Measurements from ENCODE around the gene RGPD6. TPM values are rescaled to one million over a fixed set of nuclear protein-coding genes. Genes with fewer than 3 reads are reported as not detected.
"Not testable (repeated sequence)": the region's sequence is repeated elsewhere in the genome, so short reads cannot be mapped to it uniquely, and the experiment has no call there.

Gene RGPD6
- total RNA-seq, result 33.7 TPM
- long read RNA-seq, full-length matches to known transcripts, result 2 of 5 reads
- long read RNA-seq, partial matches to known transcripts, result 1 of 5 reads
- long read RNA-seq, other reads (novel, unspliced or antisense), result 2 of 5 reads

DNA sequence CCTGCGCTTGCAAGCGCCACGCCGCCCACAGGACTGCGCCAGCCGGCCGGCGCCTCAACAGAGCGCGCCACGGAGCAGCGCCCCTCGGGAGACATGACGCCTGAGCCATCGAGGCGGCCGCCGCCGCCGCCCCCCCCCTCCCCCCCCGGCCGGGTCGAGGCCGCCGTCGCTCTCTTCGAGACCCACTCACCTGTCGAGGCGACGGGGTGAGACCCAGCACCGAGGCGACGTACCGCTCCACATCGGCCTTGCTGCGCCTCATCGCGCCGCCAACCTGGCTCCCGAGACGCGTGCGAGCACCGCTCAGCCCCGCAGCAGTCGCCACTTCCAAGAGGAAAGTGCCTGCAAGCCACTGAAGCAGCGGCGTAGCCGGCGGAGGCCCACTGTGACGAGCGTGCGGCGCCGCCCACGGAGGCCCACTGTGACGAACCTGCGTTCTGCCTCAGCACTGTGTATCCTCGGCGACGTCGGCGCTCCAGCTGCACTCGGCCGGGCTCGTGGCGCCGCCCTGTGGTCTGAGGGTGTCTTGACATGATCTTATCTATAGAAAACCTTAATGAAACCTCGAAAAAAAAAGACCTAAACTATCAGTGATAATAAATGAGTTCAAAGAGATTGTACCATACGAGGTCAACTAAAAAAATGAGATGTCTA lies at the start of gene RGPD6:
TSS of gene RGPD6 (minus strand) at position 460 of the 654 bp plus-strand sequence. CDS start at position 262, 198 bp downstream.
- intact Hi-C loops (cut with DNase I); DNase-seq (ENCODE audit: low spot score): not testable (repeated sequence)

DNA sequence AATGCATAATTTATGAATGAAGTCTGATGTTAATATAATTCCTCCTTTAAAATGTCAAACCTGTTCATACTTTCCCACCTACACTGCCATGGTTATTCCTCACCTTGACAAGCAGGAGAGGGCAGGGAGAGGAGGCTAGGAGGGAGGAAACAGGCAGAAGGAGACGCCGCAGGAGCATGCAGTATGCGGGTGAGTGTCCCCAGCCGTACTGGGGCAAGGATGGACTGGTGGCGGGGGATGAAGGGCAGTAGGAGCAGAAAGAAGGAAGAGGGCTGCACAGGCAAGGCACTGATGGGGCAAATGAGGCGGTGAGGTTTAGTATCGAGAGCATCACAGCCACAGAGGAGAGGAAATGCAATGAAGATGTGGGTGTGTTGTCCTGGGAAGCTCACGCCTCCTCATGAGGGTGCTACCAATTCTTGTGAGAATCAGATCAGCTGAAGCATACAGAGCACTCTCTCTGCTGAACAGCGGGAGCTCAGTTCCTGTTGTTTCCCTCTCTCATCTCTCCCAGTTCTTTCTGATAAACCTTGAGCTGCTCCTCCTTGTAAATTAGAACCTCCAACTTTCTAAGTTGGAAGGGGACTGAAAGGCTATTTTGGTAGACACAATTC lies 42.4 kb upstream of the RGPD6 start:
- intact Hi-C loops (cut with DNase I); DNase-seq (ENCODE audit: low spot score): not testable (repeated sequence)

DNA sequence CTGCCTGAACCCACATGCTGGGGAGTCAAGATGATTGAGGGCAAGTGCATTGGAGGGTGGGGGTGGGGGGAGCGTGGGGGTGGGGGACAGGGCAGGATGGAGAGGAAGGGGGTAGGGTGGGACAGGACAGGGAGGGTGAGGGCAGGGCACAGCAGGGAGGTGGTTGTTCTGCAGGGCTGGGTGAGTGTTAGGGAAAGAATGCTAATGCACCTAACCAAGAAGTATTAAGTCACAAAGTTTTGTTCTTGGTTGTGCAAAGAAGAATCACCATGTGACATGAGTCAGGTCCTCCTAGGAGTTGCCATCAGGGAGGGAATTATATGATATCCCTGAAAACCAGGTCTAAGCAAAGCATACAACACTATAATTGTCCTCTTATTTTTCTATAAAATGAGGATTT lies 36.9 kb upstream of the RGPD6 start:
- DNase-seq (ENCODE audit: low spot score); intact Hi-C loops (cut with DNase I): not testable (repeated sequence)

DNA sequence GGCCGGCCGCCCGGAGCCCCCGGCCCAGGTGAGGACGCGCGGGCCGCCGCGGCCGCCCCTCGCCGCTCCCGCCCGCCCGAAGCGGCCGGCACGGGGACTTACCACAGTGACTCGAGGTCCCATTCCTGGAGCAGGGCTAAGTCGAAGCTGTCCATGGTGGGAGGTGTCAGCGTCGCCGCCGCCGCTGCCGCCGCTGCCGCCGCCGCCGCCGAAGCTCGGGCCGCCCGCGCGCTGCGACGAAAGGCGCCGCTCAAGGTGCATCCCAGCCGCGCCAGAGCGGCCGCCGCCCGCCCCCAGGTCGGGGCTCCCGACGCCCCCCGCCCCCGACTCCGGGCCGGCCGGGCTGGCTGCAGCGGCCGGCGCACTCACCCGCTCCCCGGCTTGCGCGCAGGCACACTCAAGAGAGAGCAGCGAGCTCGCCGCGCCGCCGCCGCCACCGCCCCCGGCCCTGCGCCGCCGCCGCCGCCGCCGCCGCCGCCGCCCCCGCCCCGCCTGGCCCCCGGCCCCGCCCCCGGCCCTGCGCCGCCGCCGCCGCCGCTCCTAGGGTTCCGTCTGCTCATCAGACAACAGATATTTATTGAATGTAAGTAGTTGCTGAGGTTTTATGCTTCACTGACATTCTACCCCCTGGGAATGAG lies 33.7 kb upstream of the RGPD6 start:
- DNase-seq (ENCODE audit: low spot score); intact Hi-C loops (cut with DNase I): not testable (repeated sequence)

DNA sequence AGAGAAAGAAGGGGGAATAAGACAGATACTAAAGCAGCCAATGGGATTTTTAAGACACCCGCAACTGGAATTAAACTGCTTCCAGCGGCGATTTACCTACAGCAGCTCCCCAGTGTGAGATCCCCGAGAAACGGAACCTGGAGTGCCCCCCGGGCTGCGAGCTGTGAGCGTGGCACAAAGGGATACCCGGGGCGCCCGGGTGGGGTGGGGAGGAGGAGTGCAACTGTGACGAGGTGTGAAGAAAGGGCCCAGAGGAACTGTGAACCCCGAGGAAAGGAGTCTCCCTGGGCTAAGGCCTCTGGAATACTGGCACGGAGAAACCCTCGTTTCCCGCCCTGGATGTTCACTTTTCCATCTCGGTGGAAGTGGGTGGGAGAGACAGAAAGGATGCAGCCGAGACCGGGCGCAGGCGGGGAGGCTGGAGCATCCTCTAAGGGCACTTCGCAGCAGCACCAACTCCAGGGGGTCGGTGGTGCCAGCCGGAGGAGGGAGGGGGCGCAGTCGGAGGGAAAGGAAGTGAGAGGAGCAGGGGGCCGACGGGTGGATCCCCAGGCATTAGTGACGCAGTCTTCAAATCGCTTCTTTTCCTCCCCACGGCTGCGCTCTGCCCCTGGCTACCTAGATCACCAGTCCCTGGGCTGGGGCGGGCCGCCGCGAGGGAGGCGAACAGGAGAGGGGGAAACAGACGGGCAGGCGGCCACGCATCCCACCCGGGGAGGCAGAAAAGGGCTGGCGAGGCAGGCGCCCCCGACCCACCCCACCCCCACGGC lies 33.0 kb upstream of the RGPD6 start:
- intact Hi-C loops (cut with DNase I); DNase-seq (ENCODE audit: low spot score): not testable (repeated sequence)

DNA sequence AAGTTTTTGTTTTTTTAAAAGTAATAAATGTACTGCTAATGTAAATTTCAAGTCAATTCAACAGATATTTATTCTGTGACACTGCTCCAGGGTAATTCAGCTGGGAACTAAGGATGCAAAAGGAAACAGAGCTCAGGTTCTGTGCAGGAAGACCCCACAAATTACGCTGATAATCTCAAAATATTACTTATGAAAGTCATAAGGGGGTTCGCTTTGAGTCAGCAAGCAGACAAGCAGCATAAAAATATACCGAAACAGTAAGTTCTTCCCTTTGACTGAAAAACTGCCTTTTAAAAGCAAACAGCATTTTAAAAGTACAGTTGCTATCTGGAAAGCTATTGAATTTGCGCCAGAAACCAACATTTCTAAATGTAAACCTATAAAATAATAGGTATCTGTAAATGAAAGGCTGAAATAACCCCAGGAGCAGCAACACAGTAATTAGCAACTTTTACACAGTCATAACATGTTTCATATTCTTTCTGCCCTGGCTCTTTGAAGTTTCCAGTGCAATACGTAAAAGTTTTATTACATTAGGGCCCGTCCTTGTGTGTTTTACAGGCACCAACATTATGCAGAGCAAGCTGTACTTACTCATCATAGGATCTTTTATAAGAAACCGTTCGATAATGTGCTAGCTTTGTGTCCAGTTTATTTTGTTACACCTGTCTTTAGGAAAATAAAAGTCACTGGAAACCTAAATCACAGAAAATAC lies 31.9 kb upstream of the RGPD6 start:
- DNase-seq (ENCODE audit: low spot score); intact Hi-C loops (cut with DNase I): not testable (repeated sequence)

DNA sequence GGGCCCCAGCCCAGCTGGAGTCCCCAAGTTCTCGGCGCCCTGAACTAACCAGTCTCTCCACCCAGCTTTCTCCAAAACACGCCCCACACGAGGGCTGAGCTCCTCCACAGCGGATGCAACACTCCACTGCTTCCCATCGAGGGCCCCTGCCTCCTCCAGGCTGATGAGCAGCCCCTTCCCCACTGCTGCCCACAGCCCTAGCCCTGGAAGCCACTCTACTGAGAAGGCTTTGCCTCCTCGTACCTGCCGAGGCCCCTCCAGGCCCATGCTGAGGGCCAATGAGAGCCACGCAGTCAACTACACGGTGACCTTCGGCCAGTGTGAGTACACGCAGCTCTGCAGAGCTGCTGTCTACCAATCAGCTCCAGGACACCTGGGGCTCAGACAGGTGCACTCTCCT lies 28.0 kb upstream of the RGPD6 start:
- DNase-seq (ENCODE audit: low spot score); intact Hi-C loops (cut with DNase I): not testable (repeated sequence)

DNA sequence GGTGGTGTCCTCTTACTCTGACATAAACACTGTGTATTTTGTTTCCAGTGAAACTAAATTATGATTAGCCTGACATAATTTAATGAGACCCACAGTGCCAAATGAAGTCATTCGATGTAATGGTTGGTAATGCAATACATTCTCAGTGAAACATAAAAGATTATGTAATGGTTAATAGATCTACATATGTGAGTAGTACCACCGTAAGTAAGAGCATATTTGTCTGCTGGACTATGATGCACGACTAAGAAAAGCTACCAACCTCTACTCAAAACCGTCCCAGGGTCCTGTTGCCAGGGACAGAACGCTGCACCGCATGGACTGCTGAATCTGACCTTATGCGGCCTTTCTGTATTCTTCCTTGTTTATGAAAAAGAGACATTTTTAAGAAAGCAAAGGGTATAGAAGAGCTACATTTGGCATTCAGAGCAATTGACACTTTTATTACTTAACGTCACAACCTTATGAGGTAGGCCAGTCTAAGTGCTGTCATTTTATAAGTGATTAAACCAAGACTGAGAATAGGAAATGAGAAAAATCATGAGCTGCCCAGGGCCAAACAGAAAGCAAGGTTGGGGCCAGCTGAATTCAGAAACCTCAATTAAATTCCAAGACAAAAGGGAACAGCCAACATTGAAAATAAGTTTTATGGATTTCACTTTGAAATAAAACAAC lies 27.0 kb upstream of the RGPD6 start:
- DNase-seq (ENCODE audit: low spot score); intact Hi-C loops (cut with DNase I): not testable (repeated sequence)

DNA sequence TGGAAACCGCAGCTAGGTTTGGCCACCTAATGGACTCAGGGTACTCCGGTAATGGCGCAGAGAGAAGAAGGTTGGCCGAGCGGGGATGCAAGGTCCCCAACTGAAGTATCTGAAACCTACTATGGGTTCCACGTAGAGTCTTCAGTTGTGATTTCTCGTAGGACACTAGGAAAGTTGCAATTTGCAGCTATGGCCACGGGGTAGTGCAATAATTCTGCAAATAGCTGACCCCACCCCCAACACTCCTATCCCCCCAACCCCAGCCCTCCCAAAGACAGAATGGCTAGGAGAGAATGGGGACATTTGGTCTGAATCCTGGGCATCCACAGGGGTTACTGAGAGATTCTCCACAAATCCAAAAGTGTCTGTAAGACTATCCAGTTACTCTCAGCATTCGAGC lies 25.1 kb upstream of the RGPD6 start:
- intact Hi-C loops (cut with DNase I); DNase-seq (ENCODE audit: low spot score): not testable (repeated sequence)

DNA sequence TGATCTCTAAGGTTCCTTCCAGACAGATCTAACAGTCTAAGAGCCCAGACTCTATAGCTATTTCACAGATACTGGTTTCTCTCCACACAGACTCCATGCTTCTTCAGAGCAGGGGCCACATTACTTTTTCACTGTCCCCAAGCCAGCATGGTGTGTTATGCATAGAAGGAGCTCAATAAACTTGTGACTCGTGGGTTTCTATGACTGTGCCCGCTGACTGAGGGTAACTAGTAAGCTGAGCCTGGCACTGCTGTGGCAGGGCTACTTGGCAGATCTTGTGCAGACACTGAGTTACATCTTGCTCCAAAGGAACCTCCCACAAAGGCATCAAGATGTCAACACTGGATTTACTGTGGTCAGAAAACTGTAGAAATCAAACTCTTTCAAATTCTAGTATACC lies 15.0 kb upstream of the RGPD6 start:
- intact Hi-C loops (cut with DNase I), result not testable (repeated sequence)

DNA sequence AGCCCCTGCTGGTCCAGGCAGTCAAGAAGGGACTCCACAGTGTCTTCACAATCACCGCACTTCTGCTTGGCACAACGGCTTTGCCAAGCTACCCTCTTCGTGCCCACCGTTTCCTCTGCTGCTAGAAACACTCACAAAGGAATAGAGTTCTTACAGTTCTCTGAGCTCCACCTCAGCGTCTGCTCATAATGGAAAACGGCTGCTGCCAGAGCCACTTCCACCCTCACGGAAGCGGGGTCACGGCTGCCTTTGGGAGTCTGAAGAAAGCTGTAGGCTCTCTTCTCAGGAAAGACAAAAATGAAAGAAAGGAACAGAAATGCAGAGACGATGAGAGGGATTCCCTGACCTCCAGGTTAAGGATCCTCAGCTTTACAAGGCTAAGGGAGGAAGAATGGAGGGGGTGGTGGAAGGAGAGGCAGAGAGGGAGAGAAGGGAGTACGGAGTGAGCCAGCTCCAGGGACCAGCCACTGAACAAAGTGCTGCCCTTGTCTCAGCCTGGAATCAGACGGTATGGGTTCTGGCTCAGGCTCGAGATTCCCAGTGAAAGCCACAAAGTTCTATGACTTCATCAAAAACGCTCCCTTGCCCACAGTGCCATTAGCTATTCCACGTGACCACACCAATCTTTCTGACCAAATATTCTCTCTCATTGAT lies 12.8 kb upstream of the RGPD6 start:
- DNase-seq (ENCODE audit: low spot score); intact Hi-C loops (cut with DNase I): not testable (repeated sequence)

More for the DNA sequence above, 15.0 kb upstream of the RGPD6 start:
- not testable (repeated sequence) for DNase-seq (ENCODE audit: low spot score)

DNA sequence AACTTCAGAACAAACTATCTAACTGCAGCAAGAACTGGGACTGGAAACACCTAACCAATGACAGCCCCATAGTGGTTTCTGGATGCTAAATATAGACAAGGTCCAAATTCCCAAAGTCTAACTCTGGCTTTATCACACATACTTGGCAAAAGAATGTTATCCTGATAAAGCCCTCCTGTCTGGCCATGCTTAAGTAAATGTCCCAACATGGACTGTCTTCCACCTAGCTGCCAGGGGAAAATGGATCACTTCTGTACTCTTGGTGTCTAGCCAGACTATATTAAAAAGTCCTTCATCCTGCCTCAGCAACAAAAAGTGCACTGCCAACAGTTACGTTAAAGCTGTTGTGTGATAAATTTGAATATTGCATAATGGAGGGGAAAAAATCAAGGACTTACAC lies 11.5 kb upstream of the RGPD6 start:
- intact Hi-C loops (cut with DNase I); DNase-seq (ENCODE audit: low spot score): not testable (repeated sequence)

DNA sequence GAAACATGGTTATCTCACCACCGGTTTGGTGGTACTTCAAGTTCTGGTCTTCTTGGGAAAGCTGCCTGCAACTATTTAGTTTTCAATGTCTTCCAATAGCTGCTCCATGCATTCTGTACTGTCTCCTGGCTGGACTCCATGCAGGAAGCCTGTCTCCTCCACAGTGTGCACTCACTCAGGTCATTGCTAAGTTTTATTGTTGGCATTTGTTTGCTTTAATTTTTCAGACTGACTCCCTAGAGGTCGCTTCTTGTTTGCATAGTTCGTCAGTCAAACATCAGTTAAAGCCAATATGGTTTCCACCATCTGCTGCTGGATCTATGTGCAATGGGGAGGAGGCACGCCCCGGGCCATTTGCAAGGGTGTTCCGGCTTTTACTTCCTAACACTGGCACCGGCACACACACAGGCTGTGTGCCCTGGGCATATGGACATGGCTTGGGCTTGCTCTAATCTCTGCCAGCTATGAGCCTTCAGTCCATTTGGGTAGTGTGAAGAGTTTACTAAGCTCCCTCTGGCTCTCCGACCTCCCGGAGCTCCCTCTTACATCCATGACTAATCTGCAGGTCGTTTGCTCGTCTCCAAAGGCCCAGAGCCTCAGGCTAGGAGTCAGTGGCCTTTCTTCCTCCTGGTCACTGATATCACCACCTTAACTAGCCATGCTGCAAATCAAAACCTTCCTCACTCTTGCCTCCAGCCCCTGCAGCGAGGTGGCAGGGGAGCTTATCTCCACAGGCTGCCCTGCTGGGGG lies 2.4 kb upstream of the RGPD6 start:
- DNase-seq (ENCODE audit: low spot score); intact Hi-C loops (cut with DNase I): not testable (repeated sequence)

DNA sequence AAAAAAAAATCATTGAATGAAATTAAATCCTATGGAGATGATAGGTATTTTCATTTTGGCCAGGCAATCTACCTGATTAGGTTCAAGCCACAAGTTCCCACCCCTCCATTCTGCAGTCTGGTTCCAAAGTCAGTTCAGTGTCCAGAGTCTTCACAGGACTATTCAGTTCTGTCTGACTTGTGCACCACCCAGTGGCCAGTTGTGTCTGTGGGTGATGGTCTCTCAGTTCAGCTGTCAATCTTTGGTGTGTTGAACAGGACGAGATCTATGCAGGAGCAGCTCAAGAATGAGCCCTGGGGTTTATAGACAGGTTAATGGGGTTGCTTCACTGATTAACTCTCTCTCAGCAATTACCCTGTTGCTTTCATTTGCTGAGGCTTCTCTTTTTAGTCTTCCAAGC lies 1.4 kb upstream of the RGPD6 start:
- DNase-seq (ENCODE audit: low spot score); intact Hi-C loops (cut with DNase I): not testable (repeated sequence)

DNA sequence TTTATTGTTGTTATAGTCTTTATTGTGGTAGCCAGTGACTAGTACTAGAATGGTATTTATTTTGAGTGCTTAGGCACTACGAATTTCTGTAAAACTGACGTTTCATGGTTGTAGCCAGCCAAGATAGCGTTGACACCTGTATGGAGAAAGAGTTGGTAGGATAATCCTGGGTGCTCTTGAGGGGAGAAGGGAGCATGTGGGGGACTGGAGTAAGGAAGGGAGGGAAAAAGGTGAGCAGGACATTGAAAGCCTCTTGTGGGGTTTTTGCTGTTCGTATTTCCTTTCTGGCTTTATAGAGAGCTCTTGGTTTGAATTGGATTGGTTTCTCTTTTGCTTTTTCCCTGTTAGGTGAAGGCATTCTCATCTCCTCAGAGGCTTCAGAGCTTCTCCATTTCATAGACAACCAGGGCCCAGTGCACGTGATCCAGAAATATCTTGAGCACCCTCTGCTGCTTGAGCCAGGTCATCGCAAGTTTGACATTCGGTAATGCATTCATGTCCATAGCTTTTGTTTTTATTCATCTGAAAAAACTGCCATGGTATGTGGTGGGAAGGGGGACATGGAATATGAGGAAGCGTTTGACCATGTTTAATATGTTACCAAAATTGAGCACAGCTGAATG lies 77.2 kb downstream of the RGPD6 start:
- intact Hi-C loops (cut with DNase I); DNase-seq (ENCODE audit: low spot score): not testable (repeated sequence)

DNA sequence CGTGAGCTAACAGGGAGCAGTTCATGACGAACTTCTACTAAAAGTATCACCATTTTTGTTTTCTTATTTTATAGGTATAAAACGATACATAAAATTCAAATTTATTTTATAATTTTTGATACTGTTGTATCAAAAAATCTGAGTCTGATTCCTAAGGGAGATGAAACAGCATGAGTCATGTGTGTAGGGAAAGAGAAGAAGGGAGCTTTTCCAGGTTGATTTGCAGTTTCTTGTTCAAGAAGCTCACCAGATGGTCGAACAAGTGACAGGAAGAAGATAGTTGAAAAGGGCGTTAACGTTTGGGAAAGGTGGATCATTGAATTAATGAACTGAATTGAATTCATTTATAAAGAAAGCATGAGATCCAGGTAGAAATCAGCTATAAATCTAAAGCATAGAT lies 81.0 kb downstream of the RGPD6 start:
- DNase-seq (ENCODE audit: low spot score); intact Hi-C loops (cut with DNase I): not testable (repeated sequence)

DNA sequence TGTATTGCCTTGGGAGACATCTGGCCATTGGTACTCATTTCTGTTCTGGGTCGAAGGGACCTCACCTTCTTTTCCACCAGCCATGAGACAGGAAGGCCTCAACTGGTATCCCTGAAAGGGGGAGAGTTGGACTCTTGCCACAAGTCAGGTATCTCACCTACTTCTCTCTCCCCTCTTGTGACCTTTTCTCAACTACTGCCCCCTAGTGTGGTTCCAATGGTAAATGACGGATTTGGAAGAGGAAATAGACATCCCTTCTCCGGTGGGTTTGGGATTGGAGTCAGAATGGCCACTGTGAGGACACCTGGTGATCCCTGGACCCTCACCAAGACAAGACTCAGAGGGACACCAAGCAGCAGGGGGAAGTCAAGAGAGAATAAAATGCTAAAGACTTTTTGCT lies 82.5 kb downstream of the RGPD6 start:
- DNase-seq (ENCODE audit: low spot score); intact Hi-C loops (cut with DNase I): not testable (repeated sequence)
